BJ (cell line): ENCODE results near the gene SYNJ2. TPM values are rescaled to one million over a fixed set of nuclear protein-coding genes. Genes with fewer than 3 reads are reported as not detected.
"Not testable (repeated sequence)": the region's sequence is repeated elsewhere in the genome, so short reads cannot be mapped to it uniquely, and the experiment has no call there.

Source experiments
- CTCF ChIA-PET: fragments of 350-600 bp; formaldehyde crosslinking; extraction: SDS; loops from one replicate; lab custom pipeline; 2021; ENCODE audit warnings: antibody characterized with exemption, inconsistent platforms; lab: Yijun Ruan, JAX
- POLR2A ChIA-PET: fragments of 300-600 bp; sonication (Branson Sonifier 250); formaldehyde crosslinking; extraction: SDS; loops from one replicate; lab custom pipeline; 2021; ENCODE audit warnings: antibody characterized with exemption; lab: Charles Lee
- DNase-seq: peaks from one replicate; pipeline ENCODE4 v3.0.0-alpha.2; 2011; ENCODE audit warnings: low read depth
- H3K27me3 ChIP-seq: 2 replicates; pipeline ENCODE4 v1.6.0; 2011; ENCODE audit warnings: low read length; ENCODE audit not compliant: control insufficient read depth, insufficient read depth
- H3K36me3 ChIP-seq: 2 replicates; pipeline ENCODE4 v1.5.1; 2011; ENCODE audit warnings: low read length; ENCODE audit not compliant: control insufficient read depth, insufficient read depth
- H3K4me3 ChIP-seq: 2 replicates; pipeline ENCODE4 v1.5.1; 2011; ENCODE audit warnings: low read depth, mild to moderate bottlenecking, control low read depth, low read length
- polyA minus RNA-seq: library from RNA; depleted of rRNA, polyadenylated mRNA; stranded (reverse); fragments of >200 nt; gene quantifications from 2 replicates; pipeline ENCODE4 v1.2.3, GENCODE V29; 2011; rRNA and poly(A)+ RNA removed
- polyA plus RNA-seq: library from polyadenylated mRNA; depleted of rRNA; stranded (reverse); fragments of >200 nt; gene quantifications from 2 replicates; pipeline ENCODE4 v1.2.3, GENCODE V29; 2011; rRNA removed
- TF ChIP-seq, protein P1 (sequence below): IDR thresholded peaks from 2 replicates; pipeline ENCODE4 v1.5.1; 2011; ENCODE audit warnings: low read depth, mild to moderate bottlenecking, control low read depth, inconsistent platforms, low read length, moderate library complexity; ENCODE audit not compliant: insufficient read depth

Gene SYNJ2, protein sequence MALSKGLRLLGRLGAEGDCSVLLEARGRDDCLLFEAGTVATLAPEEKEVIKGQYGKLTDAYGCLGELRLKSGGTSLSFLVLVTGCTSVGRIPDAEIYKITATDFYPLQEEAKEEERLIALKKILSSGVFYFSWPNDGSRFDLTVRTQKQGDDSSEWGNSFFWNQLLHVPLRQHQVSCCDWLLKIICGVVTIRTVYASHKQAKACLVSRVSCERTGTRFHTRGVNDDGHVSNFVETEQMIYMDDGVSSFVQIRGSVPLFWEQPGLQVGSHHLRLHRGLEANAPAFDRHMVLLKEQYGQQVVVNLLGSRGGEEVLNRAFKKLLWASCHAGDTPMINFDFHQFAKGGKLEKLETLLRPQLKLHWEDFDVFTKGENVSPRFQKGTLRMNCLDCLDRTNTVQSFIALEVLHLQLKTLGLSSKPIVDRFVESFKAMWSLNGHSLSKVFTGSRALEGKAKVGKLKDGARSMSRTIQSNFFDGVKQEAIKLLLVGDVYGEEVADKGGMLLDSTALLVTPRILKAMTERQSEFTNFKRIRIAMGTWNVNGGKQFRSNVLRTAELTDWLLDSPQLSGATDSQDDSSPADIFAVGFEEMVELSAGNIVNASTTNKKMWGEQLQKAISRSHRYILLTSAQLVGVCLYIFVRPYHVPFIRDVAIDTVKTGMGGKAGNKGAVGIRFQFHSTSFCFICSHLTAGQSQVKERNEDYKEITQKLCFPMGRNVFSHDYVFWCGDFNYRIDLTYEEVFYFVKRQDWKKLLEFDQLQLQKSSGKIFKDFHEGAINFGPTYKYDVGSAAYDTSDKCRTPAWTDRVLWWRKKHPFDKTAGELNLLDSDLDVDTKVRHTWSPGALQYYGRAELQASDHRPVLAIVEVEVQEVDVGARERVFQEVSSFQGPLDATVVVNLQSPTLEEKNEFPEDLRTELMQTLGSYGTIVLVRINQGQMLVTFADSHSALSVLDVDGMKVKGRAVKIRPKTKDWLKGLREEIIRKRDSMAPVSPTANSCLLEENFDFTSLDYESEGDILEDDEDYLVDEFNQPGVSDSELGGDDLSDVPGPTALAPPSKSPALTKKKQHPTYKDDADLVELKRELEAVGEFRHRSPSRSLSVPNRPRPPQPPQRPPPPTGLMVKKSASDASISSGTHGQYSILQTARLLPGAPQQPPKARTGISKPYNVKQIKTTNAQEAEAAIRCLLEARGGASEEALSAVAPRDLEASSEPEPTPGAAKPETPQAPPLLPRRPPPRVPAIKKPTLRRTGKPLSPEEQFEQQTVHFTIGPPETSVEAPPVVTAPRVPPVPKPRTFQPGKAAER (N-terminal part only)
- polyA plus RNA-seq (24.3 and 29.9 TPM in 2 replicates), polyA minus RNA-seq (34.7 and 36.8 TPM in 2 replicates)

- CTCF ChIA-PET: interaction anchor here (0.7 to 2.5 kb wide), 9 partner anchors 23 to 105 kb away, joined by 3 to 21 read pairs (median 4); no protein-coding TSS in a partner anchor
- Histone ChIP-seq H3K4me3 (peak within 1 kb of the TSS; percentile 88), H3K36me3 (no peaks in the 10 kb centered on the region), H3K27me3 (no peaks in the 10 kb centered on the region)
- peak; percentile 55 for DNase-seq
- TF ChIP-seq, protein P1, sequence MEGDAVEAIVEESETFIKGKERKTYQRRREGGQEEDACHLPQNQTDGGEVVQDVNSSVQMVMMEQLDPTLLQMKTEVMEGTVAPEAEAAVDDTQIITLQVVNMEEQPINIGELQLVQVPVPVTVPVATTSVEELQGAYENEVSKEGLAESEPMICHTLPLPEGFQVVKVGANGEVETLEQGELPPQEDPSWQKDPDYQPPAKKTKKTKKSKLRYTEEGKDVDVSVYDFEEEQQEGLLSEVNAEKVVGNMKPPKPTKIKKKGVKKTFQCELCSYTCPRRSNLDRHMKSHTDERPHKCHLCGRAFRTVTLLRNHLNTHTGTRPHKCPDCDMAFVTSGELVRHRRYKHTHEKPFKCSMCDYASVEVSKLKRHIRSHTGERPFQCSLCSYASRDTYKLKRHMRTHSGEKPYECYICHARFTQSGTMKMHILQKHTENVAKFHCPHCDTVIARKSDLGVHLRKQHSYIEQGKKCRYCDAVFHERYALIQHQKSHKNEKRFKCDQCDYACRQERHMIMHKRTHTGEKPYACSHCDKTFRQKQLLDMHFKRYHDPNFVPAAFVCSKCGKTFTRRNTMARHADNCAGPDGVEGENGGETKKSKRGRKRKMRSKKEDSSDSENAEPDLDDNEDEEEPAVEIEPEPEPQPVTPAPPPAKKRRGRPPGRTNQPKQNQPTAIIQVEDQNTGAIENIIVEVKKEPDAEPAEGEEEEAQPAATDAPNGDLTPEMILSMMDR: peak; percentile 62
- POLR2A ChIA-PET: interaction anchor here (0.6 kb wide), 1 partner anchor 13 kb away, joined by 5 read pairs; no protein-coding TSS in a partner anchor
These were observed at the start of gene SYNJ2 for GRCh38 chr6:157981395-157982101. TSS of gene SYNJ2 (plus strand) at chr6:157981863. CDS start at chr6:157981962, 99 bp downstream.

- TF ChIP-seq, protein P1: no peak
- ChIA-PET POLR2A (no interaction called here), CTCF (interaction anchor here (0.9 kb wide), 1 partner anchor 121 kb away, joined by 3 read pairs; no protein-coding TSS in a partner anchor)
- Histone ChIP-seq H3K4me3 (no peak overlapping the region), H3K36me3 (peaks cover 13% of the 10 kb centered on the region), H3K27me3 (no peaks in the 10 kb centered on the region)
- no peak for DNase-seq
These were observed 45.9 kb upstream of the SYNJ2 start for GRCh38 chr6:157935786-157936185.

DNA sequence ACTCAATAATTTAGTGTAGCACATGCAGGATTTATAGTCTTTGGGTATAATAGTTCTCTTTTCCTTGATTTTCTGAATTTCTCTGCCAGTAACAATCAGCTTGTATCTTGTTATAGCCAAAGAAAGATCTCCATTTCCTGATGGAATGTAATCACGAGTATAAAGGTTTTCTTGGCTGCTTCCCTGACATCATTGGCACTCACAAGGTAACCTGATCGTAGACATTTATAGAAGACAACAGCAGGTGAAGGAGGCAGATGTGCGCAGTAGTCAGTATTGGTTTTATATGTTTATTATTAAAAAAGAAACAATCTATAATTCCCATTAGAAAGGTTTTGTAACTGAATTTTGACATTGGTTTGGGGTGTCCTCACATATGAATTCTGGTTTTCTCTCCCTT lies 44.3 kb upstream of the SYNJ2 start:
- no peak for DNase-seq
- Histone ChIP-seq H3K4me3 (no peak overlapping the region), H3K36me3 (peaks cover 17% of the 10 kb centered on the region), H3K27me3 (no peaks in the 10 kb centered on the region)
- TF ChIP-seq, protein P1: no peak
- ChIA-PET POLR2A (no interaction called here), CTCF (interaction anchor here (1.1 to 1.3 kb wide), 4 partner anchors 10 to 270 kb away, joined by 3 to 4 read pairs (median 3); partner anchors contain the start of gene SYNJ2)

DNA sequence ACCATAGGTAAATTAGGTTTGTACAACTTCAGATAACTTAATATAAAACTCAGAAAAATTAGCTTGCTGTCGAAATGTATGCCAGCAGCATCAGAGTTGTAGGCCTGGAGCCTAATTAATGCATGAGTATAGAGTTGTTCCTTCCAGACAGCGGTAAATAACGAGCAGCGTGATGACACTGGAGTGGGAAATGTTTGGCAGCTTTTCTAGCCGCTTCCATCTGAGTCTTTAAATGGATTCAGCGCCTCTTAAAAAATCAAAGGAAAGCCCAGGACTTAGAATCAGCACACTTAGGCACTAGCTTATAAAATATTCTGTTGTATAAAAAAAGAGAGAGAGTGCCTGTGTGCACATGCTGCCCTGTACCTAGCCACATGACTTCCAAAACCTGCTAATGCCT lies 43.7 kb upstream of the SYNJ2 start:
- Histone ChIP-seq H3K36me3 (peaks cover 19% of the 10 kb centered on the region), H3K27me3 (no peaks in the 10 kb centered on the region), H3K4me3 (no peak overlapping the region)
- POLR2A ChIA-PET: no interaction called here
- TF ChIP-seq, protein P1: no peak
- CTCF ChIA-PET: interaction anchor here (0.6 to 1.3 kb wide), 3 partner anchors 9 to 134 kb away, joined by 3 to 4 read pairs (median 3); no protein-coding TSS in a partner anchor
- DNase-seq: no peak

GRCh38 chr6:157940375-157941036 lies 41.2 kb upstream of the SYNJ2 start:
- H3K36me3 ChIP-seq: peaks cover 24% of the 10 kb centered on the region
- CTCF ChIA-PET: interaction anchor here (0.9 to 1.6 kb wide), 3 partner anchors 131 to 296 kb away, joined by 3 to 5 read pairs (median 5); no protein-coding TSS in a partner anchor
- H3K4me3 ChIP-seq, DNase-seq, POLR2A ChIA-PET, H3K27me3 ChIP-seq: not testable (repeated sequence)
